Measurements from ENCODE around the gene FAHD2A. TPM values are rescaled to one million over a fixed set of nuclear protein-coding genes. Genes with fewer than 3 reads are reported as not detected.

FAHD2A gene
- total RNA-seq, 4 donors from 2014 or later: 4.4 to 62.4 (median 27.1) TPM

DNA sequence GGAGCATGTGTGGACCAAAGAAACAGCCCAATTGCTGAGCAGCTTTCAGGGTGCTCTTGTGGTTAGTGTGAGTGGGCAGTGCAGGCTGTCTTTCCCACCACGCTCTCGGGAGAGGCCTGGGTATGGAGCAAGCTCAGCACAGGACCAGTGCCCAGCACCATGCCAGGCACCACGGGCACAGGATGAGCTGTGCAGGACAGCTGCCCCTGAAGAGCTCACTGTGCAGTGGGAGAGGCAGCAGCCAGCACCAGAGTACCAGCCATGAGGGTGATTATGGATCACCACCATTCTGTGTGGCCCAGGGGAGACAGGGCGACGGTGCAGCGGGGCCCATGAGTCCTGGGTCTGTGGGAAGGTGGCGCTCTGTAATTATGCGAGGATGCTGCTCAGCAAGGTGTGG lies 29.7 kb upstream of the FAHD2A start:
- H3K27ac ChIP-seq: no peak overlapping the region
- H3K4me1 ChIP-seq: no peaks in the 10 kb centered on the region
- no peaks in the 10 kb centered on the region for H3K27me3 ChIP-seq
- no peak for TF ChIP-seq POLR2A (IDR thresholded peaks at IDR 0.05)
- TF ChIP-seq, protein P1, sequence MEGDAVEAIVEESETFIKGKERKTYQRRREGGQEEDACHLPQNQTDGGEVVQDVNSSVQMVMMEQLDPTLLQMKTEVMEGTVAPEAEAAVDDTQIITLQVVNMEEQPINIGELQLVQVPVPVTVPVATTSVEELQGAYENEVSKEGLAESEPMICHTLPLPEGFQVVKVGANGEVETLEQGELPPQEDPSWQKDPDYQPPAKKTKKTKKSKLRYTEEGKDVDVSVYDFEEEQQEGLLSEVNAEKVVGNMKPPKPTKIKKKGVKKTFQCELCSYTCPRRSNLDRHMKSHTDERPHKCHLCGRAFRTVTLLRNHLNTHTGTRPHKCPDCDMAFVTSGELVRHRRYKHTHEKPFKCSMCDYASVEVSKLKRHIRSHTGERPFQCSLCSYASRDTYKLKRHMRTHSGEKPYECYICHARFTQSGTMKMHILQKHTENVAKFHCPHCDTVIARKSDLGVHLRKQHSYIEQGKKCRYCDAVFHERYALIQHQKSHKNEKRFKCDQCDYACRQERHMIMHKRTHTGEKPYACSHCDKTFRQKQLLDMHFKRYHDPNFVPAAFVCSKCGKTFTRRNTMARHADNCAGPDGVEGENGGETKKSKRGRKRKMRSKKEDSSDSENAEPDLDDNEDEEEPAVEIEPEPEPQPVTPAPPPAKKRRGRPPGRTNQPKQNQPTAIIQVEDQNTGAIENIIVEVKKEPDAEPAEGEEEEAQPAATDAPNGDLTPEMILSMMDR (IDR thresholded peaks at IDR 0.05): no peak
- no peaks in the 10 kb centered on the region for H3K36me3 ChIP-seq
- DNase-seq: peak in 1 of 2 donors; percentile 3
- intact Hi-C loops (cut with DNase I; ENCODE audit: low total_unique reads): no loop called here
- H3K9me3 ChIP-seq: no peaks in the 10 kb centered on the region
- no peak overlapping the region for H3K4me3 ChIP-seq

DNA sequence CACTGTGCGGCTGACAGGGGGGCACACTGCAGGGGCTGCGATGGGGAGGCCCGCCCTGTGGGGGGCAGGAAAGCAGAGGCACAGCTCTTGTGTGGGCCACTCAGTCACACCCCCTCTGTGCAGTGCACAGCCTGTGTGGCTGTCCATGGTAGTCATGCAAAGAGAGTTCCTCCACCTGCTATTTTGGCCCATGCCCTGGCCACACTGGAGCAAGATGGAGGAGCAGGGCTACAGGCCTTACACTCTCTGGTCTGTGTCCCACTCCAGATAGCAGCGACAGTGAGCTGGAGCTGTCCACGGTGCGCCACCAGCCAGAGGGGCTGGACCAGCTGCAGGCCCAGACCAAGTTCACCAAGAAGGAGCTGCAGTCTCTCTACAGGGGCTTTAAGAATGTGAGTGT lies 28.5 kb upstream of the FAHD2A start:
- no peak for DNase-seq
- no peaks in the 10 kb centered on the region for H3K9me3 ChIP-seq
- H3K4me1 ChIP-seq: no peaks in the 10 kb centered on the region
- H3K4me3 ChIP-seq: no peak overlapping the region
- no peak for TF ChIP-seq POLR2A (IDR thresholded peaks at IDR 0.05)
- TF ChIP-seq, protein P1 (IDR thresholded peaks at IDR 0.05): no peak
- no peaks in the 10 kb centered on the region for H3K36me3 ChIP-seq
- H3K27ac ChIP-seq: no peak overlapping the region
- no peaks in the 10 kb centered on the region for H3K27me3 ChIP-seq
- intact Hi-C loops (cut with DNase I; ENCODE audit: low total_unique reads): no loop called here

DNA sequence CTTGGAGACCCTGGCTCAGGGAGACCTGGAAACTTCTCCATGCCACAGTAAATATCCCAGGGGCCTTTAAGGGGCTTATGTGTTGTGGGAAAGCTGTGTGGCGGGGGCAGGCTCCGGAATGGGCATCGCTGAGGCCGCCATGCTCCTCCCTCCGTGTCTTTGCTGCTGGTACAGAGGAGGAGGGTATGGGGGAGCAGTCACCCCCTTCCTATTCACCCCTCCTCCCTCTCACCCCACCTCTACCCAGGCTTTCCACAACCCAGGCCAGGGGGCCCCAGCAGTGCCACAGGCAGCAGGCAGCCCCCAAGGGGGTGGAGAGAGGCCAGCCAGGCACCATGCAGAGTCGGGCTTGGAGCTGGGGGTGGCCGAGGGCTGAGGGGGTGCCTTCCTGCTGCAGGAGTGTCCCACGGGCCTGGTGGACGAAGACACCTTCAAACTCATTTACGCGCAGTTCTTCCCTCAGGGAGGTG lies 28.0 kb upstream of the FAHD2A start:
- Histone ChIP-seq H3K4me1 (no peaks in the 10 kb centered on the region), H3K27me3 (no peaks in the 10 kb centered on the region), H3K4me3 (no peak overlapping the region), H3K27ac (no peak overlapping the region), H3K9me3 (no peaks in the 10 kb centered on the region), H3K36me3 (no peaks in the 10 kb centered on the region)
- intact Hi-C loops (cut with DNase I; ENCODE audit: low total_unique reads): no loop called here
- DNase-seq: peak in 1 of 2 donors; percentile 9
- no peak for TF ChIP-seq POLR2A (IDR thresholded peaks at IDR 0.05)
- TF ChIP-seq, protein P1 (IDR thresholded peaks at IDR 0.05): no peak

DNA sequence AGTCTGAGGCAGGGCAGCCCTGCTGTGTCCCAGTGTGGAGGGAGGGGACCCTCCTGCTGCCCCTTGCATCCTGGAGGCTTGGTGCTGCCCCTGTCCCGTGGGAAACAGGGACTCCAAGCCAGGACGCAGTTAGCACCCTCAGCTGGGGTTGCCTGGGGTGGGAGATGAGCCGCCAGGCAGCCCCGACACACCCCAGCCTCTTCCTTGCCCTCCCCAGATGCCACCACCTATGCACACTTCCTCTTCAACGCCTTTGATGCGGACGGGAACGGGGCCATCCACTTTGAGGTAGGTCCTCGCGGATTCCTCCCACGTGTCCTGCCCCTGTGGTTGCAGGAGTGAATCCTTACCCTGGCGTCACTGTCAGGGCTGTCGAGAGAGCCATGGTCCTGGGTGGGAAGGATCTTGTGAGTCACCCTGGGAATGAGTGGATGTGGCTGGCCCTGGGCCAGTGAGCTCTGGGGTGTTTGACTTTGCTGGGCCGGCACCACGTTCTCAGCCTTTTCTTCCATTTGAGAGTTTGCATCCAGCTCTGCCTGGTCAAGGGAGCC lies 27.5 kb upstream of the FAHD2A start:
- intact Hi-C loops (cut with DNase I; ENCODE audit: low total_unique reads): no loop called here
- no peak for TF ChIP-seq POLR2A (IDR thresholded peaks at IDR 0.05)
- TF ChIP-seq, protein P1 (IDR thresholded peaks at IDR 0.05): no peak
- DNase-seq: no peak

DNA sequence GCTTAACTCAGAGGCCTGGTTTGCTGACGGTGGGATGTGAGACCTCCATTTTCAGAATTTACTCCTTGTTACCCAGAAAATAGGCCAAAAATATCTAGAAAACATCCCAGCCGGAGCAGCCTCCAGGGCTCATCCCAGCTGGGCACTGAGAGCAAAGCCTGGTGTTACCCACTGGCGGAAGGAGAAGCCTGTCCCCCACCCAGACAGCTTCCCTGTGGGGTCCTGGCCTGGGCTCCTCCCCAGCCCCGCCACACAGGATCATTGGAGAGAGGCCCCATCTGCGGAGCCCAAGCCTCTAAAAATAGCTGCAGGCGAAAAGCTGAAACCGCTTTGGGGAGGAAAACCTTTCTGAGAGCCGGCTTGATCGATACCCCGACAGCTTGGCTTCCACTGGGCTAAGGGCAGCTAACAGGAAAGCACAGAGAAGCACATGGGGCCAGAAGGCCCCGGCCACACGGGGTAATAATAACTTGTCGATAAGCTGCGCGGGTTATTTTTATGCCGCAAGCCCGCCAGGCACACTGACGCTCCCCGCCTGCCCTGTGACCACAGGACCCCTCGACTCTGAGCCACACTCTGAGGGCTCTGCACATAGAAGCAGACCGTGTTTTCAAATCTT lies 26.9 kb upstream of the FAHD2A start:
- intact Hi-C loops (cut with DNase I; ENCODE audit: low total_unique reads): no loop called here
- no peaks in the 10 kb centered on the region for H3K27me3 ChIP-seq
- no peaks in the 10 kb centered on the region for H3K4me1 ChIP-seq
- no peak overlapping the region for H3K27ac ChIP-seq
- H3K36me3 ChIP-seq: no peaks in the 10 kb centered on the region
- no peak for TF ChIP-seq POLR2A (IDR thresholded peaks at IDR 0.05)
- TF ChIP-seq, protein P1 (IDR thresholded peaks at IDR 0.05): no peak
- no peaks in the 10 kb centered on the region for H3K9me3 ChIP-seq
- H3K4me3 ChIP-seq: no peak overlapping the region
- no peak for DNase-seq

More for the DNA sequence above, 27.5 kb upstream of the FAHD2A start:
- Histone ChIP-seq H3K27ac (no peak overlapping the region), H3K27me3 (no peaks in the 10 kb centered on the region), H3K9me3 (no peaks in the 10 kb centered on the region), H3K4me3 (no peak overlapping the region), H3K4me1 (no peaks in the 10 kb centered on the region), H3K36me3 (no peaks in the 10 kb centered on the region)
